Stimulated activated CD4-positive, alpha-beta T cell treated with anti-CD3 and anti-CD28 coated beads, TNF-alpha, amount 100 ng/mL, for 1 hour (primary cell): ENCODE data around the gene PPP3CA.
A peak's percentile ranks its signal among the peaks of the same experiment; 100 is the strongest.
"Not testable (repeated sequence)": the region's sequence is repeated elsewhere in the genome, so short reads cannot be mapped to it uniquely, and the experiment has no call there.

Source experiments
- DNase-seq, 3 donors: peaks; one replicate each; pipeline ENCODE4 v3.0.0-alpha.2; 2020; ENCODE audit warnings: low read depth in 3 of 3, low spot score in 1 of 3

PPP3CA gene

DNA sequence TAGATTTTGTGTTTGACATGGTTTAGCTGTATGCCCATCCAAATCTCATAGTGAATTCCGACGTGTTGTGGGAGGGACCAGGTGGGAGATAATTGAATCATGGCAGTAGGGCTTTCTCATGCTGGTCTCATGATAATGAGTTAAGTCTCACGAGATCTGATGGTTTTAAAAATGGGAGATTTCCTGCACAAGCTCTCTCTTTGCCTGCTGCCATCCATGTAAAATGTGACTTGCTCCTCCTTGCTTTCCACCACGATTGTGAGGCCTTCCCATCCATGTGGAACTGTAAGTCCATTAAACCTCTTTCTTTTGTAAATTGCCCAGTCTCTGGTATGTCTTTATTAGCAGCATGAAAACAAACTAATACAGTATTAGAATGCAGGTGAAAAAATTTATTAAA, 164.6 kb downstream of the PPP3CA start:
- not testable (repeated sequence) for DNase-seq

DNA sequence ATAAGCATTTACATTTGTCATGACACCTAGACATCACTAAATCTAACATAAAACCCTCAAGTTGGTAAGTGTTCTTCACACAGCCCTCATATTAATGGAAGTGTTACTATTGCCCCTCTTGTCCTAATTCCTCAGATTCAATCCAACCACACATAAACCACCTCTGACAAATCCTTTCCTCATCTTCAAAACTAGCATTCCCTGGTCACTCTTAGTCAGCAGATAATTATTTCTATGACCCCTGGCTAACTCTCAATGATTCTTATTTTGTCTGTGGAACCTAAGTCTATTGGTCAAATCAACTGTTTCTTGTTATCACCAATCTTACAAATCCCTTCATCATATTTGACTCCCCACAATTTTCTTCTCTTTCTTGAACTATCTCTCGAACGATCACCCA, 168.6 kb downstream of the PPP3CA start:
- no peak for DNase-seq

DNA sequence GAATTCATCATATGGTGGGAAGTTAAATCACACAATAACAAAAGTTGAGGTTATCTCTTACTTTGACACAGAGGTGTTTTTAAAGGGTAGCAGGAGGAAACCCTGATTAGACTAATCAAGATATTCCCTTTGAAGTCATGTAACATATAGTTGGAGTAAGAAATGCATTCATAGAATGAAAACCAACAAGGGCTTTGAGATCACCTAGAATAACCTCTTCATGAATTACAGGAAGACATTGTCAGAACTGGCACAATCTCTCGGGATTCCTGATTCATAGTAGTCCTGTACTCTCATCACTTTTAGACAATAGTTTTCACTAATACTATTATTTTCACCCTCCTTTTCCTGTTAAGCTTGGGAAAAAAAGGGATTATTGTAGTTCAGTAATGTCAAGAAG, 170.2 kb downstream of the PPP3CA start:
- no peak for DNase-seq

DNA sequence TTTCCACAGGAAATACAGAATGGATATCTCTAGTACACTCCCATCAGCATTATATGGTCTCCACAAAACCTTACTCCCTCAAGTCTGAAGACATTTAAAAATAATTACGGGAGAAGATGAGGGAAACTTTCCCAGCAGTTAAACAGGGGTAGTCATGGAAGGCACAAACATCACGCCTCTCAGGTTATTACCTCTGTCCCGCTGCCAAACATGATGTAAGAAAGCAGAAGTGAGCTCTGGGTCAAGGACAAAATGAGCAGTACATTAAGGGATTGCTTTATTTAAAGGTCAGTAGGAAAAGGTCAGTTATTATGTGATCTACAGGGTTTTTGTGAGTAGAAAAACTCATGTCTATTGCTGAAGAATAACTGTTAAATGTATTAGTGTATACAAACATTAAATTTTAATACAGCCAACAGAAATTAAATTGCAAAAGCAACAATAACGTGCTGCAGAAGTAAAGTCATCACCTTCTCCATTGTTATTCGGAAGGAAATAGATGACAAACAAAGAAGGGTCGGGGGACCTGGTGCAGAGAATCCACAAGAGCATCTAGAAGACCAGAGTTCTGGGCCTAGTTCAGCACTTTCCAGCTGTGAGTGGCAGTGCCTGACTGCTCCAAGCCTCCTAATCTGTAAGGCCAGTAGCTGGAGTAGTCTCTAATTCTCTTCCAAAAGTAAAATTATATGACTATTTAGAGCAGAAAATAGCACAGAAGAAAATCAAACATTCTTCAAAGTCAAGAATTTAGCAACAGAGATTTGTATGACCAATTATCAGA, 171.2 kb downstream of the PPP3CA start:
- DNase-seq = no peak

DNA sequence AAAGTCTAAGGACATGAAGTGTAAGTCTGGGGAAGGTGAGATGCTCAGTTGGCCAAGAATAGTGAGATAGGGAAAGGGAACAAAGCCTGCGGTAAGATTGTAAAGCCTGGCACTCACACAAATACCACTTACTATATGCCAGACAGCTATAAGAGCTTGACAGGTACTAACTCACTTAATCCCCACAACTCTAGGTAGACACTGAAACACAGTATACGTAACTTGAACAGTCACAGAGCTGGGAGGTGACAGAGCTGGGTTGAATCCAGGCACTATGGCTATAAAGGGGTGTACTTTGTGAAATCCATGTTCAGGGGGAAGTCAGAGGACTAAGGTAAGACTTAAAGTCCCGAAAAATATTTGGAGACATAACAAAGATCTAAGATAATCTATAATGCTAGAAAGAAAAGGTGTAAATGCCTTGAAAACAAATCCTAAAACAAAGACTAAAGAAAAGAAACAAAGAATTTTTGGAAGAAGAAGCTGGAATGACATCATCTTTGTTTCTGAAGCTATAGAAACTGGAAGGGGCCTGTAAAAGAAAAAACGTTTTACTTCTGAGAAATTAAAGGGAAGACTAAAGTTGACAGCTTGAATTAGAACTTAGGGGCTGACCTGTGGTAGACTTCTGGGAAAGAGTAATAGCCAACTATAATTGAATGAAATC, 172.5 kb downstream of the PPP3CA start:
- no peak for DNase-seq

DNA sequence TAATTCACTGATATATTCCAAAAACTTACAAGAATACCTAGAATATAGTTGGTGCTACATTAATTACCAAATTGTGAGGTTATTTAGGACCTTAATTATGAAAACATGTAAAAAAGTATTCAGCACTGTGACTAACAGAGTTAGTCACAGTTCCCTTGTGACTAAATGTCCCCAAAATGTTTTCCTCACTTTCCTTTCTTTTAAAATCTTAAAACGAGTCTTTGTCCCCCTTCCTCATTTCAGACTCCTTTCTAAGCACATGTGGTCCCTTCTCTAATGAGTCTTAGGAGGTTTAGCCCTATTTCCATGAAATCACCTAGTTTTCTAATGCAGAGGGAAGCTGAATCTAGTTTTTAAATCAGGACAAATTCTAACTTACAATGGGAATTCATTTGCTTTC, 175.0 kb downstream of the PPP3CA start:
- DNase-seq = no peak

DNA sequence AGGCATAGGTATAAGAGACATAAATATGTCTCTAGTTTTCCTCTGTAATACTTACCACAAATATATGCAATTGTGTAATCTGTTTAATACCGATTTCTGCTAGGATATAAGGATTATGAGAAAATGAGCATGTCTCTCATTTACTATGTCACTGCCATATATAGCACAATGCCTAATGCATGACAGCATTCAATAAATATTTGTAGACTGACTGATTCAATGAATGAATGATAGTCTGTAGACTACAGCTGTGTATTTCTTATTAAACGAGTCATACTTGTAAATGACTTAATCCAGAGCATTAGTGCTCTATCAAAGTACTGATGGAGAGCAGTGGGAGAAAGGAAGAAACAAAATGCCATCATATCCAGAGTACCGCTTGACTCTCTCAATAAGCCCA, 175.6 kb downstream of the PPP3CA start:
- no peak for DNase-seq

DNA sequence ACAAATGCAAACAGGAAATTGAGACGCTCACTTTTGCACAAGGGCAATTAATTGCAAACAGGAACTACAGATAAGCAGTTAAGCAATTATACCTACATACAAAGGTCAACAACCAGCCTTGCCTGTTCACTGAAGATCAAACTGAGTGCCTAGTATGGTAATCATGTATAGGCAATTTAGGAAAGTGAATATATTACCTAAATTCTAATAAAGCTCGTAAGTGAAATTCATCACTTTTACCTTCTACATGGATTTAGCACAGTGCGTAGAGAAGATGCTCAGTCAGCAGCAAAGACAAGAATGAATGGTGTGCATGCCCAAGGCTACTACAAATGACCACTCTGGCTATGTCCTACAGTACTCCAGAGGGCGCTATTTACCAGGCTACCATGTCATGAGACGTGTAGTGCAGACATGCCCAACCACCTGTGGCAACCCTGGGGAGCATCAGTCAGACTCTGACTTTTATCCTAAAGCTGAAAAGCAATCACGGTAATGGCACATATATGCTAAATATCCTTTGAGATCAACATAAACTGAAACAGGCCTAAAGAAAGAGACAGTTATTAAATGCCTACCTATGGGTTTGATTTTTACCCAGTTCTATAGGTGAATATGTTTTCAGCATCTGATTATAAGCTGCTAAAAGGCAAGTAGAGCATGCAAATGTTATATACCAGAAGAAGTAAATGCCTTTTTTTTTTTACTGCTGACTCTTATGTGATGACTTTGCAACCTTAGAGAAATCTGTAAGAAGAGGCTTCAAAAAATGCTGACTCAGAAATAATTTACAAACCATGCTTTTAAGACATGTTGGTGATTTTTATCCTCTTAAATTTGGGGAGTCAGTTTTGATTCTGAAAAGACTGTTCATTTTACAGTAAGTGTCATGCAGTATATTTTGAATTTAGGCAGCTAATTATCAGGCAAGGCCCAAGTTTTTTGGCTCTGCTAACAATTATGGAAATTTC, 178.0 kb downstream of the PPP3CA start:
- peak in 2 of 3 donors; percentile 2 to 5 for DNase-seq

DNA sequence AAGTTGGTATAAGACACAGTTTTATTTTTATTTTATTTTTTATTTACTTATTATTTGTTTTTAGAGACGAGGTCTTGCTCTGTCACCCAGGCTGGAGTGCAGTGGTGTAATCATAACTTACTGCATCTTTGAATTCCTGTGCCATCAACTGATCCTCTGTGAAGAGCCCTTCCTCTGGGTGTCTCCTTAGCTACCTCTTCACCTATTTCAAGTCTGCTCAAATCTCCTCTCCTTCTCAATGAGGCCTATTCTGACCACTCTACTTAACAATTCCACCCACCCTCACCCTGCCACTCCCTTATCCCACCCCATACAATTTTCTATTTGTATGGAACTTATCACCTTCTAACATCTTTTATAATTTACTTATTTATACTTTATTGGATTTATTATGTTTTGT, 183.4 kb downstream of the PPP3CA start:
- DNase-seq = no peak

DNA sequence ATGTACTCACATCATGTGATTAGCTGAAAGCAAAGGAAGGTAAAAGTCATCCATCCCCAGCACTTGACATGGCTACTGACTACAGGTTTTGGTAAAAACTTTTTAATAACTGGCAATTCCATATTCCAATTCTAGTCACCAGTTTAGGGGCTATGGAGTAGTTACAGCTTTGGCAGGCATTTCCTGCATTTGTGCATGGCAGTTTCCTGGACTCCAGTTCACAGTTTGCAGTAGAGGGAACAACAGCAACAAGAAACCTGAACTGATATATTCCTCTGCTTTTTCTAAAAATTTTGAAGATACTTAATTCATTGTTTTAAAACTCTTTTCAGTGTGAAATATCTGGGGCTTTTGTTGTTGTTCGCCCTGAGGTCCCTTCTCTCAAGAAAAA, 184.3 kb downstream of the PPP3CA start:
- DNase-seq = no peak

DNA sequence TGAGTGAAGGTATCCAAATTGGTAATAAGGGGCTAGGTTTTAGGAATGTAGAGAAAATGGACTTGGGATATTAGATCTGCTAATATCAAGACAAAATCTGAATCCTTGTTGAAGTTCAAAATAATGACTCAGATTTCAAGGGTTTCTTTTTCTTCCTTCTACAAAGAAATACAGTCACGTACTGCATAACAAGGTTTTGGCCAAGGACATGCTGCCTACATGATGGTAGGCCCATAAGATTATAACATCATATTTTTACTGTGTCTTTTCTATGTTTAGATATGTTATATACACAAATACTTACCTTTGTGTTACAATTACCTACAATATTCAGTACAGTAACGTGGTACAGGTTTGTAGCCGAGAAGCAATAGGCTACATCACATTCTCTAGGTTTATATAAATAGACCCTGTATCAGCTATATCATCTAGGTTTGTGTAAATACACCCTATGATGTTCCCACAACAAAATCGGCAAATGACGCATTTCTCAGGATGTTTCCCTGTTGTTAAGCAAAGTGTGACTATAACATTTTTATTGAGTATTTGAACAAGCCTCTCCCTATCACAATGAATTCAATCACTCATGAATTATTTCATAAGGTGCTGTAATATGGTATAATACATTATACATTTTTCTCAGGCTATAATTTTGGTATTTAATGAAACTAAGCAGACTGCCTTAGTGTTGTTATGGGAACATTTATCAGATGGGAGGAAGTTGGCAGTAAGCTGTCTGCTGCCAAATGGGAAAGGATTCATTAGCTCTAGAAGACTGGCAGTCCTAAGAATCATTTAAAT, 186.3 kb downstream of the PPP3CA start:
- no peak for DNase-seq

DNA sequence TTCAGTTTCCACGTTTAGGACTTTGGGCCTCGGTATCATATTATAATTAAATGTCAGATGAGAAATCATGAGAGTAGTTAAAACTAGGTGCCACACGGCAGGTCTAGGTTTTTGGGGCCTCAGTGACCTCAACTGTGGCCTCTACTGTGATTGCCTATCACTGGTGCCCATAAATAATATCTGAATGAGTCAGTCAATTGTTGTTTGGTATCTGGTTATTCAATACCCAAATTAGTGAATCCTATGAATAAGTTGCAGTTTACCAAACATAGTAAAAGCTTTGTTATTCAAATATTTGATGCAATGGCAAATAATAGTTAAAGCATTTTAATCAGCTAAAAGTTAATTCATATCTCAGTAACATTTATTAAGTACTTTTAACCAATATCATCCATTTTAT, 188.8 kb downstream of the PPP3CA start:
- no peak for DNase-seq

DNA sequence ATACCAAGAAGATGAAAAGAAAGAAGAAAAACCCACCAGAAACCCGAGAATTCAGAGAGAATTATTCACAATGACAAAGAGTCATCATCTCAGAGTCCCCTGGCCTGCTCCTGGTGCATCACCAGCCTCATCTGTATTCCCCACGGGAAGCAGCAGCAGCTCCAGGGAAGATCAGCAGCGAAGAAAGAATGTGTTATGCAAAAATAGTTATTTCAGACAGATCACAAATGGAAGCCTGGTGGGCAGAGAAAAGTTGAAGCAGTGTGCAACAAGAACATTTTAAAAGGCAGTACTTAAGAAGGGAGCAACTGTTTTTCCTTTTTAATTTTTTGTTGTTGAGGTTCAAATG, 189.2 kb downstream of the PPP3CA start:
- DNase-seq = no peak

DNA sequence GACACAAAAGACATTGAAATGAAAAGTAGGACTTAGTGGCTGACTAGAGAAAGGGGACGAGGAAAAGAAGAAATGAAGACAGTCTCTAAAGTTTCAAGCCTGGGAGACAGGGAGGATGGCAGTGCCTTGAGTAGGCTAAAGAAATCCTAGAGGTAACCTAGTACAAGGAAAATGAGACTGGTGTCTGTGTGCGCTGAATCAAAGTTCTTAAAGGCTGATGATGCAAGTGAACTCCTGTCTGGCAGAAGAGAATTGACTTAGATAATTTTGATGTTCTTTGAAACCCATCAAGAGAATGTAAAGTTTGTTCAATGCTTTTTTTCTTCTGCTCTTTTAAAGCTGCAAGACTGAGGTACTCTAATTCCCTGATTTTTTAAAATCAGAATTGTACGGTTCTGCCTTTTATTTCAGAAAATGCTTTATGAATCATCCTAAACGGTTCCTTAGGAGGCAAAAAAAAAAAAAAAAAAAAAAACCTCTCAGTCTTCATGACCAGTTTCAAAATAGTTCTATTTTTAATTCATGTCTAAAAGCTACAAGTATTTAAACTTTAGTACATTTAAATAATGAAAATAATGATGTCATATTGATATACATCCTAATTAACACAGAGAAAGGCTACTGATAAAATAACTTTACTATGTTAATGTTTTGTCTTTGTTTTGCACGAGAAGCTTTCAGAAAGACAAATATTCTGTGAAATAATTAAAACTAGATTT, 189.8 kb downstream of the PPP3CA start:
- DNase-seq = no peak

DNA sequence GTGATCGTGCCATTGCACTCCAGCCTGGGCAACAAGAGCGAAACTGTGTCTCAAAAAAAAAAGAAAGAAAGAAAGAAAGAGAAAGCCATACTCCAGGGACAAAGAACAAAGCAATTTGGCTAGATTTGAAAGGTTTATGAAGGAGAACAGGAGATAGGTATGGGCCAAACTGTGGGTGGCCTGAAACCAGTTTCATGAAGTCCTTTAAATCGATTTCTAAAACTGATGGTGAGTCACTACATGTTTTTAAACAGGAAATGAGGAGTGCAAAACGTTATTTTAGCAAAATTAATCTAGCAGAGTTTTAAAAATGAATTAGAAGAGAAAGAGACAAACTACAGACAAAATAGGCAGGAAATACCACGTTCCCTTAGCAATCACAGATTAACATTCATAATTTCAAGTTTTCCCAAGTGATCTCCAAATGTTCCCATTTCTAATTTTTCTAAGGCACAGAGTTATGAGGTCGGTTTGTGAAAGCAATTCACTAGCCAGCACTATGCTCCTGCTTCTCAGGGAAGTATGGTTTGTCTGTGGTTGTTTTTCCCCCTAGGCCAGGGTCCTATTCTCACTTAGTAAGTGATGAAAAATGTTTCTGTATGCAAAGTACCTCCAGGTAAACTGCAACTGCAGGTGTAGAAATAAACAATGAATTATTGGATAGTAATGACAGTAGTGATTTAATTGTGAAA, 190.6 kb downstream of the PPP3CA start:
- no peak for DNase-seq

DNA sequence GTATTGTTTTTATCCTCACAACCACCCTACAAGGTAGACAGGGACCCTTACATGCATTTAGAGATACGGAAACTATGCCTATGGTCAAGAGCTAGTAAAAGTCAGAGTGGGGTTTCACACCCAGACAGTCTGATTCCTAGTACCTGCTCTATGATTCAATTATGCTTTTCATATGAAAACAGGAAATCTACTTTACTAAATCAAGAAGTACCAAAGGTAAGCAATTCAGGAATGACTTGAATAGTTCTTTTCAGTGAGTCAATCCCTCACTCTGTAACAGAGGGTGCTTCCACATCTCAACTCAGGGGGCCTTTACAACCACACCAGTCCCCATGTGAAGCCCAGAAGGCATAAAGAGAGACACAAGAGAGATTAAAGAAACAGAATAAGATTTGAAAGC, 191.4 kb downstream of the PPP3CA start:
- no peak for DNase-seq

DNA sequence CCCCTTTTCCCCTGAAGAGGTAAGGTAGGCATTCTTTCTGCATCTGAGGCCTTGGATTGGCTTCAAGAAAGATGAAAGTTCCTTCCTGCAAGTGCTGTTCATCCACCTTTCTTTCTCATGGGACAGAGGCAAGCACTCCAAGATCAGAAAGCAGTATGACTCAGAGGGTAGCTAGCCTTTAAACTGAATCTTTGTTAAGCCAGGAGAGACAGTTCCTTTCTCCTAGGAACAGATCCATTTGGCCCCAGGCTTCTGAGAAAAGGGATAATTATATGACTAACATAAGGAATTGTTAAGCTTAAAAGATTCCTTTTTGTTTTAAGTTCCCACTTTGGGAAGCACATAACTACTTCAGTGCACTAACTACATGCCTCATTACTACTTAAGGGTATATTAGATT, 192.0 kb downstream of the PPP3CA start:
- no peak for DNase-seq

DNA sequence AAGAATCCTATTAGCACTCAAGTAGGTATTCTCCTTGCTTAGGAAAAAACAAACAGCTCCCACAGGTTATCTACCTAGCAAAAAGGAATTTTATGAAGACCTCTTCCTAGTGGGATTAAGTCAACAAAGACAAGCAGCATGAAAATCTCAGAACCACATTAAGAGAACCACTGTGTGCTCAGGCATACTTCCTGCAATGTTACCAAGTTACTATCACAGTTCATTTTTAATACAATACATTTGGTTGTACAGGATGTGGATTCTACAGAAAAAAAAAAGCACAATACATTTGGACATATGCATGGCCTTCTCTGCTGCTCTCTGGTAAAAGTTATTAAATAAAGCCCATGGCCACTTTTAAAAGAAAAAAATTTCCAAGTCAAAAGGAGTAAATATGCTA, 193.7 kb downstream of the PPP3CA start:
- no peak for DNase-seq

DNA sequence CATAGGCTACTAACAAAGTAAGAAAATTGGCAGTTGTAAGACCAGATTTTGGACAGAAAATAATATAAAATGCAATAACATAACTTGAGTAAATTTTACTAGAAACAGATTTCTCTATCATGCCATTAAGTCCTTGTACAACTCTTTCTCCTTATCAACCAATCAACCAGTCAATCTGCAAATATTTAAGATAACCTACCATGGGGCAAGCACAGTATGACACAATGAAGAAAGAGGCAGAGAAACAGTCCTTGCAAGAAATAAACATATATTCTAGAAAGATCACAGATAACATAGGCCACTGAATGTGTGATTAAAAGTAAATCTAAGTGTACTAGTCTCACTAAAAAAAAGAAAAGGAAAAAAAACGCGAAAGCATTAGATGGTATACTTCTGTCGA, 194.8 kb downstream of the PPP3CA start:
- no peak for DNase-seq

DNA sequence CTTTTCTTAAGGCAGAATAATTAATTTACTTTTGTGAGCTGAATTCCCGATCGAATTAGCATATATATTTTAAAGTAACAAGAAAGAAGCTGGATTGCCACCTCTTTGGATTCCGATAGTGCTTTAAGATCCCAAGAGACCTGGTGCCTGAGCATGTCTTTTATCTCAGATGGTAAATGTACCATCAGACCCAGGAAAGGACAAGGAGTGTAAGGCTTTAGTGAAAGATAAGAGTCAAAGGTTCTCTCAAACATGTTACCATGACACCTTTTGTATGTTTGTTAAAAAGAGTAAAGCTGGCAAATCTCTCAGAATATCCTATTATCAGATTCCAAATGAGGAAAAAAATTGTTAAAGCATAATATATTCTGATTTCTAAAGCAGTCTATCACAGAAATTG, 198.8 kb downstream of the PPP3CA start:
- no peak for DNase-seq
